HepG2 (cell line): Measurements from ENCODE around the gene ERBB3. TPM values are rescaled to one million over a fixed set of nuclear protein-coding genes. Genes with fewer than 3 reads are reported as not detected.

ENCODE experiments used
- FOSL1 ChIP-seq: sonication (generic); formaldehyde crosslinking; IDR thresholded peaks from 2 replicates; pipeline ENCODE4 v1.9.0; 2021; ENCODE audit warnings: missing genetic modification reagents, borderline replicate concordance
- IRX3 ChIP-seq: sonication (generic); formaldehyde crosslinking; IDR thresholded peaks from 2 replicates; pipeline ENCODE4 v1.8.1; 2023; ENCODE audit warnings: mild to moderate bottlenecking, low read depth, missing genetic modification reagents, borderline replicate concordance
- JUN ChIP-seq: sonication (generic); formaldehyde crosslinking; IDR thresholded peaks from 2 replicates; pipeline ENCODE4 v1.4.0; 2020; ENCODE audit warnings: mild to moderate bottlenecking, missing genetic modification reagents
- KDM5A ChIP-seq: fragments of 200-600 bp; sonication (generic); IDR thresholded peaks from 2 replicates; pipeline ENCODE4 v1.7.0; 2018; ENCODE audit warnings: antibody characterized with exemption, mild to moderate bottlenecking, low read length, borderline replicate concordance
- MAFK ChIP-seq, 2 experiments: IDR thresholded peaks in 1 of 2; conservative IDR thresholded peaks in 1 of 2; 2 replicates each; pipeline ENCODE4 v1.6.1; 2011; ENCODE audit warnings: improper control_type of control experiment in 2 of 2, low read length in 2 of 2
- MTF1 ChIP-seq: sonication (generic); formaldehyde crosslinking; IDR thresholded peaks from 2 replicates; pipeline ENCODE4 v1.5.0; 2020; ENCODE audit warnings: missing genetic modification reagents
- NFRKB ChIP-seq: fragments of 450-650 bp; IDR thresholded peaks from 2 replicates; pipeline ENCODE4 v1.6.1; 2017
- ZFP62 ChIP-seq: sonication (generic); formaldehyde crosslinking; IDR thresholded peaks from 2 replicates; pipeline ENCODE4 v1.4.0; 2020; ENCODE audit warnings: missing genetic modification reagents
- ZNF124 ChIP-seq: sonication (generic); formaldehyde crosslinking; IDR thresholded peaks from 2 replicates; pipeline ENCODE4 v1.4.0; 2020; ENCODE audit warnings: missing genetic modification reagents
- ZNF296 ChIP-seq: sonication (generic); formaldehyde crosslinking; conservative IDR thresholded peaks from 2 replicates; pipeline ENCODE4 v1.5.0; 2020; ENCODE audit warnings: mild to moderate bottlenecking, missing genetic modification reagents
- ZNF337 ChIP-seq: sonication (generic); formaldehyde crosslinking; IDR thresholded peaks from 2 replicates; pipeline ENCODE4 v1.5.1; 2020; ENCODE audit warnings: missing genetic modification reagents, low read depth, mild to moderate bottlenecking, borderline replicate concordance
- ZNF367 ChIP-seq: sonication (generic); formaldehyde crosslinking; IDR thresholded peaks from 2 replicates; pipeline ENCODE4 v1.4.0; 2020; ENCODE audit warnings: missing genetic modification reagents, borderline replicate concordance
- ZNF383 ChIP-seq: sonication (generic); formaldehyde crosslinking; IDR thresholded peaks from 2 replicates; pipeline ENCODE4 v1.4.0; 2020; ENCODE audit warnings: missing genetic modification reagents, mild to moderate bottlenecking, borderline replicate concordance
- ZNF546 ChIP-seq: sonication (generic); formaldehyde crosslinking; conservative IDR thresholded peaks from 2 replicates; pipeline ENCODE4 v1.8.1; 2023; ENCODE audit warnings: mild to moderate bottlenecking, missing genetic modification reagents
- ZNF557 ChIP-seq: sonication (generic); formaldehyde crosslinking; IDR thresholded peaks from 2 replicates; pipeline ENCODE4 v1.4.0; 2020; ENCODE audit warnings: missing genetic modification reagents
- polyA plus RNA-seq, 8 experiments: library from polyadenylated mRNA; depleted of rRNA in 3 of 8; stranded (reverse) in 7 of 8; unstranded in 1 of 8; fragments of >200 nt; fragmentation: Illumina TruSeq in 4 of 8; extraction: Trizol in 4 of 8; gene quantifications; 2 replicates each; pipeline versions ENCODE4 v1.2.1 to v1.2.3, GENCODE V29; 2011 to 2016; ENCODE audit warnings: low read depth in 4 of 8, missing spikeins in 1 of 8, mixed read lengths in 1 of 8; ENCODE audit not compliant: insufficient read depth in 1 of 8
- total RNA-seq, 5 experiments: library from RNA; depleted of rRNA; stranded (reverse); fragments of >200 nt; fragmentation: Illumina TruSeq; extraction: Trizol; gene quantifications; 2 replicates each; pipeline ENCODE4 v1.2.3, GENCODE V29; 2016; ENCODE audit warnings: low read depth in 1 of 5
- TF ChIP-seq, protein P1 (sequence below): sonication (generic); formaldehyde crosslinking; IDR thresholded peaks from 2 replicates; pipeline ENCODE4 v1.4.0; 2020; ENCODE audit warnings: mild to moderate bottlenecking, missing genetic modification reagents
- TF ChIP-seq, protein P2 (sequence below): sonication (generic); formaldehyde crosslinking; IDR thresholded peaks from 2 replicates; pipeline ENCODE4 v1.8.0; 2022; ENCODE audit warnings: mild to moderate bottlenecking, missing genetic modification reagents, moderate library complexity
- TF ChIP-seq, protein P3 (sequence below): sonication (generic); formaldehyde crosslinking; IDR thresholded peaks from 2 replicates; pipeline ENCODE4 v1.5.0; 2020; ENCODE audit warnings: missing genetic modification reagents
- TF ChIP-seq, protein P4 (sequence below): sonication (generic); formaldehyde crosslinking; IDR thresholded peaks from 2 replicates; pipeline ENCODE4 v1.4.0; 2020; ENCODE audit warnings: missing genetic modification reagents

The ERBB3 gene
- total and polyA plus RNA-seq, 2 of the 13 experiments (the other 11 are each of a cell fraction or from before 2014, with no cell fraction given), result 93.6 to 358 TPM

DNA sequence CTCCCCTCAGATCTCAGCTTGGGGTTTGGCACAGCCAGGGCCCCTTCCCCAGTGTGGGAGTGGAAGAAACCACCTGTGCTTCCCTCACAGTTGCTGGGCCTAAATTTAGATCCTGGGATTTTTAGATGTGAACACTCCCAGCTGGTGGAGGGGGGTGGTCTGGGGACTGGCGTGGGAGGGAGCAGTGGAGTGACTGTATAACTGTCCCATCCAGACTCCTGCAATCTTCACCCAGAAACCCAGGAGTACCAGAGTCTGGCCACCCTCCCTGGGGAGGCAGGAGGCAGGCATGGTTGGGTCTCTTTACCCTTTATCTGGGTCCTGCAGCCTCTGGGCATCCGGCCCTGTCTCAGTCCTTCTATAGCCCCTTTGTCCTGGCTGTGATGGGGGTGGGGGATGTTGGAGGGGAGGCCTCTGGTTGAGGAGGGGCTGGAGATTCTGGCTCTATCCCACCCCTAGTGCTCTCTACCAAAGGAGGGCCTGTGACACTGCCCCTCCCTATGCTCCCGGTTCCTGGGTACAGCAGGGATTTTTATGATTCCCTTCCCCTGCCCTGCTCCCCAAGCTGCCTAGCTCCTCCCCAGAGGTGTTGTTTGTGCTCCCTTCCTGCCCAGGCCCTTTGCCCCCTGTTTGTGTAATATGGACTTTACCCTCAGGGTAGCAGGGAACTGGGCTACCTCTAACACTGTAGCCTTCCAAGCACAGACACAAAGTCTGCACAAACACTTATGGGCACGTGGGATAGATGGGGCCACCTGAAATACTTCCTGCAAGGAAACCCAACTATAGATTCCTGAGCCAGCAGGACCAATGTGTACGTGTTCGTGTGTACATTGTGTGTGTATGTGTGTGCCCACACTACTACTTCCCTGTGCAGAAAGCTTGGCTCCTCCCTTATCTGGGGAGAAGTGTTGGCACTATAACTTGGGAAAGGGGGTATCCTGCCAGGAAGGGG lies 1.7 kb downstream of the ERBB3 start (continued):
- TF ChIP-seq ZNF367 (CRISPR knock-in tag) (no peak), ZNF546 (no peak), MAFK (conservative IDR thresholded peaks at IDR 0.05 in 1 of 2, IDR thresholded peaks at IDR 0.05 in 1 of 2; ENCODE audit: low read length in 2 of 2) (peak in 1 of 2 experiments; percentile 36; a peak in 3 of 4 replicates), FOSL1 (CRISPR knock-in tag) (no peak), ZNF337 (no peak; the same call in 1 of the 2 replicates), ZNF296 (no peak), NFRKB (no peak), ZNF124 (peak; percentile 98), IRX3 (CRISPR knock-in tag) (peak; percentile 53; the same call in 1 of the 2 replicates), JUN (CRISPR knock-in tag) (peak; percentile 83), MTF1 (no peak), ZNF383 (CRISPR knock-in tag) (no peak), ZFP62 (CRISPR knock-in tag) (no peak), KDM5A (peak; percentile 25; the same call in 1 of the 2 replicates), ZNF557 (peak; percentile 89)
- TF ChIP-seq, protein P1, sequence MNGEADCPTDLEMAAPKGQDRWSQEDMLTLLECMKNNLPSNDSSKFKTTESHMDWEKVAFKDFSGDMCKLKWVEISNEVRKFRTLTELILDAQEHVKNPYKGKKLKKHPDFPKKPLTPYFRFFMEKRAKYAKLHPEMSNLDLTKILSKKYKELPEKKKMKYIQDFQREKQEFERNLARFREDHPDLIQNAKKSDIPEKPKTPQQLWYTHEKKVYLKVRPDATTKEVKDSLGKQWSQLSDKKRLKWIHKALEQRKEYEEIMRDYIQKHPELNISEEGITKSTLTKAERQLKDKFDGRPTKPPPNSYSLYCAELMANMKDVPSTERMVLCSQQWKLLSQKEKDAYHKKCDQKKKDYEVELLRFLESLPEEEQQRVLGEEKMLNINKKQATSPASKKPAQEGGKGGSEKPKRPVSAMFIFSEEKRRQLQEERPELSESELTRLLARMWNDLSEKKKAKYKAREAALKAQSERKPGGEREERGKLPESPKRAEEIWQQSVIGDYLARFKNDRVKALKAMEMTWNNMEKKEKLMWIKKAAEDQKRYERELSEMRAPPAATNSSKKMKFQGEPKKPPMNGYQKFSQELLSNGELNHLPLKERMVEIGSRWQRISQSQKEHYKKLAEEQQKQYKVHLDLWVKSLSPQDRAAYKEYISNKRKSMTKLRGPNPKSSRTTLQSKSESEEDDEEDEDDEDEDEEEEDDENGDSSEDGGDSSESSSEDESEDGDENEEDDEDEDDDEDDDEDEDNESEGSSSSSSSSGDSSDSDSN (CRISPR knock-in tag), result peak; percentile 81
- TF ChIP-seq, protein P2, sequence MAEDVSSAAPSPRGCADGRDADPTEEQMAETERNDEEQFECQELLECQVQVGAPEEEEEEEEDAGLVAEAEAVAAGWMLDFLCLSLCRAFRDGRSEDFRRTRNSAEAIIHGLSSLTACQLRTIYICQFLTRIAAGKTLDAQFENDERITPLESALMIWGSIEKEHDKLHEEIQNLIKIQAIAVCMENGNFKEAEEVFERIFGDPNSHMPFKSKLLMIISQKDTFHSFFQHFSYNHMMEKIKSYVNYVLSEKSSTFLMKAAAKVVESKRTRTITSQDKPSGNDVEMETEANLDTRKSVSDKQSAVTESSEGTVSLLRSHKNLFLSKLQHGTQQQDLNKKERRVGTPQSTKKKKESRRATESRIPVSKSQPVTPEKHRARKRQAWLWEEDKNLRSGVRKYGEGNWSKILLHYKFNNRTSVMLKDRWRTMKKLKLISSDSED (CRISPR knock-in tag), result no peak
- TF ChIP-seq, protein P3, sequence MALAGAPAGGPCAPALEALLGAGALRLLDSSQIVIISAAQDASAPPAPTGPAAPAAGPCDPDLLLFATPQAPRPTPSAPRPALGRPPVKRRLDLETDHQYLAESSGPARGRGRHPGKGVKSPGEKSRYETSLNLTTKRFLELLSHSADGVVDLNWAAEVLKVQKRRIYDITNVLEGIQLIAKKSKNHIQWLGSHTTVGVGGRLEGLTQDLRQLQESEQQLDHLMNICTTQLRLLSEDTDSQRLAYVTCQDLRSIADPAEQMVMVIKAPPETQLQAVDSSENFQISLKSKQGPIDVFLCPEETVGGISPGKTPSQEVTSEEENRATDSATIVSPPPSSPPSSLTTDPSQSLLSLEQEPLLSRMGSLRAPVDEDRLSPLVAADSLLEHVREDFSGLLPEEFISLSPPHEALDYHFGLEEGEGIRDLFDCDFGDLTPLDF (CRISPR knock-in tag), result no peak
- TF ChIP-seq, protein P4, sequence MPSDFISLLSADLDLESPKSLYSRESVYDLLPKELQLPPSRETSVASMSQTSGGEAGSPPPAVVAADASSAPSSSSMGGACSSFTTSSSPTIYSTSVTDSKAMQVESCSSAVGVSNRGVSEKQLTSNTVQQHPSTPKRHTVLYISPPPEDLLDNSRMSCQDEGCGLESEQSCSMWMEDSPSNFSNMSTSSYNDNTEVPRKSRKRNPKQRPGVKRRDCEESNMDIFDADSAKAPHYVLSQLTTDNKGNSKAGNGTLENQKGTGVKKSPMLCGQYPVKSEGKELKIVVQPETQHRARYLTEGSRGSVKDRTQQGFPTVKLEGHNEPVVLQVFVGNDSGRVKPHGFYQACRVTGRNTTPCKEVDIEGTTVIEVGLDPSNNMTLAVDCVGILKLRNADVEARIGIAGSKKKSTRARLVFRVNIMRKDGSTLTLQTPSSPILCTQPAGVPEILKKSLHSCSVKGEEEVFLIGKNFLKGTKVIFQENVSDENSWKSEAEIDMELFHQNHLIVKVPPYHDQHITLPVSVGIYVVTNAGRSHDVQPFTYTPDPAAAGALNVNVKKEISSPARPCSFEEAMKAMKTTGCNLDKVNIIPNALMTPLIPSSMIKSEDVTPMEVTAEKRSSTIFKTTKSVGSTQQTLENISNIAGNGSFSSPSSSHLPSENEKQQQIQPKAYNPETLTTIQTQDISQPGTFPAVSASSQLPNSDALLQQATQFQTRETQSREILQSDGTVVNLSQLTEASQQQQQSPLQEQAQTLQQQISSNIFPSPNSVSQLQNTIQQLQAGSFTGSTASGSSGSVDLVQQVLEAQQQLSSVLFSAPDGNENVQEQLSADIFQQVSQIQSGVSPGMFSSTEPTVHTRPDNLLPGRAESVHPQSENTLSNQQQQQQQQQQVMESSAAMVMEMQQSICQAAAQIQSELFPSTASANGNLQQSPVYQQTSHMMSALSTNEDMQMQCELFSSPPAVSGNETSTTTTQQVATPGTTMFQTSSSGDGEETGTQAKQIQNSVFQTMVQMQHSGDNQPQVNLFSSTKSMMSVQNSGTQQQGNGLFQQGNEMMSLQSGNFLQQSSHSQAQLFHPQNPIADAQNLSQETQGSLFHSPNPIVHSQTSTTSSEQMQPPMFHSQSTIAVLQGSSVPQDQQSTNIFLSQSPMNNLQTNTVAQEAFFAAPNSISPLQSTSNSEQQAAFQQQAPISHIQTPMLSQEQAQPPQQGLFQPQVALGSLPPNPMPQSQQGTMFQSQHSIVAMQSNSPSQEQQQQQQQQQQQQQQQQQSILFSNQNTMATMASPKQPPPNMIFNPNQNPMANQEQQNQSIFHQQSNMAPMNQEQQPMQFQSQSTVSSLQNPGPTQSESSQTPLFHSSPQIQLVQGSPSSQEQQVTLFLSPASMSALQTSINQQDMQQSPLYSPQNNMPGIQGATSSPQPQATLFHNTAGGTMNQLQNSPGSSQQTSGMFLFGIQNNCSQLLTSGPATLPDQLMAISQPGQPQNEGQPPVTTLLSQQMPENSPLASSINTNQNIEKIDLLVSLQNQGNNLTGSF, result no peak
